Measurements from ENCODE around the gene CIAO3.

DNA sequence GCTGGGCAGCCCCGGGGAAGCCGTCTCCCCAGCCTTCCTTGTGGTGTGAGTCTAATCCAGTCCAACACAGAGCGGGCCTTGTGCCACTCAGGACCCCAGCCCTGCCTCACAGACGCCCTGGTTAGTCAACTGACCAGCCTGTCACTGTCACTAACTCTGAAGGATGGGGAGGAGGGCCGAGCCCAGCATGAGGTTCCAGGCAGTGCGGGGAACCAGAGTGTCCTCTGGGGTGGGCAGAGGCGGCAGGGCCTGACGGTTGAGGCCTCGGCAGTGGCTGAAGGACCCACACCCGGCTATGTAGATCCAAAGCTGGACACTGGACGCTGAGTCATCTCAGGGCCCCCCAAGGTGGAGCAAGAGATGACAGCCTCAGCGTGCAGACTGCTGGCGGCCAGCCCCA, 38.8 kb upstream of the CIAO3 start:
- TF ChIP-seq ZNF687 (IDR thresholded peaks at IDR 0.05) (no peak), CBFB (IDR thresholded peaks at IDR 0.05; ENCODE audit: low read depth) (no peak), CTCF (IDR thresholded peaks at IDR 0.05 in 2 of 3, conservative IDR thresholded peaks at IDR 0.05 in 1 of 3; ENCODE audit: control insufficient read depth in 2 of 3, extremely low read depth in 1 of 3, insufficient read depth in 1 of 3, low read depth in 3 of 3, low read length in 3 of 3) (no peak)

All from GM12878 (cell line).